HG03175 (cell line): ENCODE measurements around the gene INPP5A.

ENCODE experiments used
- ATAC-seq: cut with Tn5 transposase; IDR thresholded peaks from one replicate; pipeline ENCODE4 v1.9.1; 2021; ENCODE audit warnings: mild to moderate bottlenecking, moderate library complexity; ENCODE audit not compliant: unreplicated experiment

Gene INPP5A

DNA sequence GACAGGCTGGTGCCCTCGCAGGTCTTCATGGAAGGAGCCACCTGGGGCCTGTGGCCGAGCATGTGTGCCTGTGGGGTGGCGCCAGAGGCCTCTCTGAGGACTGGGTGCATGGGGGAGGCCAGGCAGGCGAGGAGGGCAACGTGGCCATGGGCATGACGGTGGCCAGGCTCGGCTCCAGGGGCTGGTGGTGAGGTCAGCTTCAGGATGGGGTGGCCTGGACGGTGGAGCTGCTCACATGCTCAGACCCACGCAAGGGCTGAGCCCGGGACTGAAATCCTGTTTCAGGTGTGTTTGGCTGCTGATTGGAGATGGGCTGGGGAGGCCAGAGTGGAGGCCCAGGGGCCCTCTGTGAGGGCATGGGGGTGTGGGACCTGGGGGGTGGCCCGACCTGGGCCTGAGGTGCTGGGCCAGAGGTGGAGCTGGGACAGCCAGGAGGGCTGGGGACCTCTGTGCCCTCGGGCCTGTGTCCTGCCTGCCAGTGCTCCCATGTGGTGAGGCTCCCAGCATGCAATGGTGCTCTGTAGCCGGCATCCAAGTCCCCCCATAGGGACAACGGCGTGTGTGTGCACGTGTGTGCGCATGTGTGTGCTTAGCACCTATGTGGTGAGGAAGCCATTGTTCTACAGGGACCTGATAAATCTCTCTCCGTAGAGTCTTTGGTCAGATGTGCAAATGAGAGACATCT lies 71.1 kb downstream of the INPP5A start:
- no peak for ATAC-seq

- ATAC-seq: no peak
Measured at GRCh38 chr10:132609211-132609610, 71.6 kb downstream of the INPP5A start.

GRCh38 chr10:132610071-132610701 lies 72.6 kb downstream of the INPP5A start:
- no peak for ATAC-seq

DNA sequence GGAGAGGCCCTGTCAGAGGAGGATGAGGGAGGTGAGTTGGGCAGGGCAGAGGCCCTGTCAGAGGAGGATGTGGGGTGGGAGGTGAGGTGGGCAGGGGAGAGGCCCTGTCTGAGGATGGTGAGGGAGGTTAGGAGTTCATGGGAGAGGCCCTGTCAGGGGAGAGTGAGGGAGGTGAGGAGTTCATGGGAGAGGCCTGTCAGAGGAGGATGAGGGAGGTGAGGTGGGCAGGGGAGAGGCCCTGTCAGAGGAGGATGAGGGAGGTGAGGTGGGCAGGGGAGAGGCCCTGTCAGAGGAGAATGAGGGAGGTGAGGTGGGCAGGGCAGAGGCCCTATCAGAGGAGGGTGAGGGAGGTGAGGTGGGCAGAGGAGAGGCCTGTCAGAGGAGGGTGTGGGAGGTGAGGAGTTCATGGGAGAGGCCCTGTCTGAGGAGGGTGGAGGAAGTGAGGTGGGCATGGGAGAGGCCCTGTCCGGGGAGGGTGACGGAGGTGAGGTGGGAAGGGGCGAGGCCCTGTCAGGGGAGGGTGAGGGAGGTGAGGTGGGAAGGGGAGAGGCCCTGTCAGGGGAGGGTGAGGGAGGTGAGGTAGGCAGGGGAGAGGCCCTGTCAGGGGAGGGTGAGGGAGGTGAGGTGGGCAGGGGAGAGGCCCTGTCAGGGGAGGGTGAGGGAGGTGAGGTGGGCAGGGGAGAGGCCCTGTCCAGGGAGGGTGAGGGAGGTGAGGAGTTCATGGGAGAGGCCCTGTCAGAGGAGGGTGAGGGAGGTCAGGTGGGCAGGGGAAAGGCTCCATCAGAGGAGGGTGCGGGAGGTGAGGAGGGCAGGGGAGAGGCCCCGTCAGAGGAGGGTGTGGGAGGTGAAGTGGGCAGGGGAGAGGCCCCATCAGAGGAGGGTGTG lies 73.7 kb downstream of the INPP5A start:
- ATAC-seq: no peak

DNA sequence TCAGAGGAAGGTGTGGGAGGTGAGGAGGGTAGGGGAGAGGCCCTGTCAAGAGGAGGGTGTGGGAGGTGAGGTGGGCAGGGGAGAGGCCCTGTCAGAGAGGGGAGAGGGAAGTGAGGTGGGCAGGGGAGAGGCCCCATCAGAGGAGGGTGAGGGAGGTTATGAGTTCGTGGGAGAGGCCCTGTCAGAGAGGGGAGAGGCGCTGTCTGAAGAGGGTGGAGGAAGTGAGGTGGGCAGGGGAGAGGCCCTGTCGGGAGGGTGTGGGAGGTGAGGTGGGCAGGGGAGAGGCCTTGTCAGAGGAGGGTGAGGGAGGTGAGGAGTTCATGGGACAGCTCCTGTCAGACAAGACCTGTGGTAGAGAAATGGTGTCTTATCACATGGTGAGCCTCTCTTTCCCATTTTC lies 74.4 kb downstream of the INPP5A start:
- ATAC-seq: no peak

- ATAC-seq: no peak
Measured at GRCh38 chr10:132612571-132613504, 75.3 kb downstream of the INPP5A start.

- no peak for ATAC-seq
Measured at GRCh38 chr10:132613566-132614348, 76.2 kb downstream of the INPP5A start.

DNA sequence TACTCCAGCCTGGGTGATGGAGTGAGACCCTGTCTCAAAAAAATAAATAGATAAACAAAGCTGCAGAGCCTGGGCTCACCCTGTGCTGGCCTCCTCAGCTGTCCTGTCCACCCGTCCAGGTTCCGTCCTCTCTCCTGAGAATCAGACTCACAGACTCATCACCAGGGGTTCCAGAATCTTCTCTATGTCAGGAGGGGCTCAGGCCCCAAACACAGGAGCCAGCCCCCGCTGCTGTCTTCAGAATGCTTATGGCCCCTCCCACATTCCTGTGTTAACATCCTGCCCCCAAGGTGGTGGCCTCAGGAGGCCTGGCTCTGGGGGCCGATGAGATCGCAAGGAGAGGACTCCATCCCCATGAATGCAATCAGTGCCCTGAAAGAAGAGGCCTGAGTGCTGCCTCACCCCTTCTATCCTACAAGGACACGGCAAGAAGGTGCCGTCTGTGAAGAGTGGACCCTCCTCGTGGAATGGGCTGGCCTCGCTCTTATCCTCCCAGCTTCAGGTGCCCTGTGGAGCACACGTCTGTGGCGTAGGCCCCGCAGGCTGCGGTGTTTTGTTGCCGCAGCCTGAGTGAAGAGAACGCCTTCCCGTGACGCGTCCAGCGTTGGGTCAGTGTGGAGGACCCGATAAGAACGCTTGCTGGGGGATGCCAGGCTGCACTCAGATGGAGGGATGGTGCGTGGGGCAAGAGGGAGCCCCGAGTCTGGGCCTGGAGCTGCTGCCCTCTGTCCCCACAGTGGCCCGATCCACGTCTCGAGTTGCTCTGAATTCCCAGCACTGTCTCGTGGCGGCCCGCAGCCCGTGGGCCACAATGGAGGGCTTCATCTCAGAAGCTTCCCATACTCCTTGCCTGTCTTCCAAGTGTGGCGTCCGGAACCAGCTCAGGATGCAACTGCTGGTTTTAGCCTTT lies 77.1 kb downstream of the INPP5A start:
- no peak for ATAC-seq

DNA sequence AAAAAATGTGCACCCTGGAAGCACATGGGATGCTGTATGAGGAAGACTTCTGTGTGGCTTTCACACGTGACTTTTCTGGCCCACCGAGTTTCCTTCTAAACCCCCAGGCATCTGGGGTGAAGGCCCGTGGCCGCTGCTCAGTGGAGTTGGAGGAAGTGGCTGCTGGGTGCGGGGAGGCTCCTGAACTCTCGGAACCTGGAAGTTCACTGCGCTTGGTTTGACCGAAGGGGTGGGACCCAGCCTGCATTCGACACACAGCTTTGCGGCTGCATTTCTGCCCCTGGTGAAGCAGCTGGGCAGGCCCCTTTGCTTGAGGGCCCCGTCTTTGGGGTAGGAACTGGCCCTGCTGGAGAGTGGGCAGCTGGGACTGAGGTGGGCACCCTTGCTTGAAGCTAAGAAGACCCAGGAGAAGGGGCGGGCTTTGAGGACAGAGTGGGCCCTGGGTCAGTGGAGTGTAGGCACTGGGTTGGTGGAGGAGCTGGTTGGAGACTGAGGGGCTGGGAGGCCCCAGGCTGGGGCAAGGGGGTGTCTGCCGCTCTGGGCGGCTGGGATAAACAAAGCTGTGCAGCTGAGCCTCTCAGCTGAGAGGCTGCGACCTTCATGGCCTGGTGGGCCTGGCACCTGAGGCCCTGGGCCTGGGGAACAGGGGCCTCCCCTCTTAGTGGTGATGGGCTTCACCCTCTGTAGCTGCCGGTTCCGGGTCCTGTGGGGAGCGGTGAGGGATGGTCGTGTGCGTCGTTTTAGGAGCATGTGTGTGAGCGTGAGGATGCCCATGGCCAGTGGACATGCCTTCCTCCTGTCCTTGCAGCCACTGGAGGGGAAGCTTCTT lies 78.0 kb downstream of the INPP5A start:
- no peak for ATAC-seq

DNA sequence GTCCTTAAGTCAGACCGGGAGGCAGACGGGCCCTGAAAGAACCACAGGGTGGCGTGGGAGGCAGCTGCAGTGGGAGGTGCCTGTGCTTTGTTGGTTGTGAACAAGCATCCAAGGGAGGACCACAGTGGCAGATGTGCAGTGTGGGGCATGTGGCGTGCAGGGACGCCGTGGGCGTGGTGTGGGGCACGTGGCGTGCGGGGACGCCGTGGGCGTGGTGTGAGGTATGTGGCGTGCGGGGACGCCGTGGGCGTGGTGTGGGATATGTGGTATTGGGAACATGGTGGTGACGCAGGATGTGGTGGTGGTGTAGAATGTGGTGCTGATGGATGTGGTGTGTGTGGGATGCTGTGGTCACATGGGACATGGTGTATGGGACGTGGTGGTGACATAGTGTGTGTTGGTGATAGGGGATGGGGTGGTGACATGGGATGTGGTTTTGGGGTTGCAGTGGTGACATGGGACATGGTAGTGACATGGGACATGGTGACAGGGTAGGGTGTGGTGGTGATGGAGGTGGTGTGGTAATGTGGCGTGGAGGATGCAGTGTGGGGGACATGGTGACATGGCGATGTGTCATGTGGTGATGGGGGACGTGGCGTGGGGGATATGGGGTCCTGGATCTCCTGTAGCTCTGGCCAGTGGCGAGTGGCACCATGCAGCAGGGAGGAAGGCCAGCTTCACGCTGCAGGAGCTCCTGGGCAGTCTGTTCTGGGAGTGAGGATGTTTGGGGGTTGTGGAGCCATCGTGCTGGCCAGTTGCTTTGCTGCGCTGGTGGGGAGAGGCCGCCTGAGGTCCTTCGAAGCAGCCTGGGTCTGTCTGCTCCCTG lies 78.8 kb downstream of the INPP5A start:
- no peak for ATAC-seq

GRCh38 chr10:132616996-132617736 lies 79.6 kb downstream of the INPP5A start:
- no peak for ATAC-seq

- no peak for ATAC-seq
Measured at GRCh38 chr10:132617737-132618052, 80.1 kb downstream of the INPP5A start.

- ATAC-seq: no peak
Measured at GRCh38 chr10:132618158-132618919, 80.8 kb downstream of the INPP5A start.

GRCh38 chr10:132619927-132620326 lies 82.3 kb downstream of the INPP5A start:
- ATAC-seq: no peak

- ATAC-seq: no peak
Measured at GRCh38 chr10:132624061-132624846, 86.7 kb downstream of the INPP5A start.
